Prostate gland (tissue), 1 donor: ENCODE data around the gene PNP.

Experiments
- POLR2A ChIP-seq: fragments of 450-650 bp; IDR thresholded peaks from one replicate; pipeline ENCODE4 v1.6.1; 2016; ENCODE audit warnings: antibody characterized with exemption, mild to moderate bottlenecking
- POLR2AphosphoS5 ChIP-seq: sonication (generic); formaldehyde crosslinking; IDR thresholded peaks from one replicate; pipeline ENCODE4 v1.6.1; 2017; ENCODE audit warnings: antibody characterized with exemption

DNA sequence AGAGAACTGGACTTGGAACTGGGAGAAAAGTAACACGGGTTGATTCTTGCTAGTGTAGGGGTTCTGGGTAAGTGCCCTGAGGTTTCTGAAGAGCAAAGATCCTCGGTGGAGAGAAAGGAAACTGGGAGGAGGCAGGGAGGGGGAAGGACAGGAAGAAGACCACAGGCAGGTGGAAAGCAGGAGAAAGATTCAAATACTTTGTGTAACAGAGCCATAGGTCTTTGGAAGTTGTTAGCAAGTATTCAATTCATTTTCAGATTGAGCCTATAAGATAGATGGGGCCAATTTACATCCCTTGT, 1.3 kb downstream of the PNP start:
- TF ChIP-seq POLR2AphosphoS5, result no peak
- TF ChIP-seq POLR2A, result no peak
